GM19328 (cell line): Measurements from ENCODE around the gene TMEM9.

ENCODE experiments used
- ATAC-seq: cut with Tn5 transposase; IDR thresholded peaks from one replicate; pipeline ENCODE4 v1.9.1; 2021; ENCODE audit warnings: mild to moderate bottlenecking, moderate library complexity; ENCODE audit not compliant: unreplicated experiment

Gene TMEM9

DNA sequence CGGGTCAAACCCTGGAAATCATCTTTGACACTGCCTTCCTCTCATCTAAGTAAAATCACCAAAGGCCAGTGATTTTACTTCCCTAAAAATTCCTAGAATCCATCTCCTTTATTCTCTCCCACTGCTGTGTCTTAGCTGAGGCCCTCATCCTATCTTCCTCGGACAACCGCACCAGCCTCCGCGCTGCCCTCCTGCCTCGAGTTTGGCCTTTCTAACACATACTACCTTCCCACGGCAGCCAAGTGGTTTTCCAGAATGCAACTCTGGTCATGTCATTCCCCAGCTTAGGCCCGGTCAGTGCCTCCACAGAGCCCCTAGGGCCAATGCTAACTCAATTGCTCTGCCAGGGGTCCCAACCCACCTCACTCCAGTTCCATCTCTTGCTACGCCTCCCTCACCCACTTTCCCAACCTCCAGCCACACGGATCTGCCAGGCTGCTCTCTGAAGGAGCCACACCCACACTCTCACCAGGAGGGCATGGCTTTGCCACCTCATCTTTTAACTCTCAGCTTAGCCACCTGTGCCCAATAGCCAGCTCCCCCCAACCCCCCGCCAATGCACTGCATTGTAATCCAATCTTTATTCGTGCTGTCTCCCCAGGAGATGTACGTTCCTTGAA, 6.8 kb downstream of the TMEM9 start:
- ATAC-seq, result no peak

DNA sequence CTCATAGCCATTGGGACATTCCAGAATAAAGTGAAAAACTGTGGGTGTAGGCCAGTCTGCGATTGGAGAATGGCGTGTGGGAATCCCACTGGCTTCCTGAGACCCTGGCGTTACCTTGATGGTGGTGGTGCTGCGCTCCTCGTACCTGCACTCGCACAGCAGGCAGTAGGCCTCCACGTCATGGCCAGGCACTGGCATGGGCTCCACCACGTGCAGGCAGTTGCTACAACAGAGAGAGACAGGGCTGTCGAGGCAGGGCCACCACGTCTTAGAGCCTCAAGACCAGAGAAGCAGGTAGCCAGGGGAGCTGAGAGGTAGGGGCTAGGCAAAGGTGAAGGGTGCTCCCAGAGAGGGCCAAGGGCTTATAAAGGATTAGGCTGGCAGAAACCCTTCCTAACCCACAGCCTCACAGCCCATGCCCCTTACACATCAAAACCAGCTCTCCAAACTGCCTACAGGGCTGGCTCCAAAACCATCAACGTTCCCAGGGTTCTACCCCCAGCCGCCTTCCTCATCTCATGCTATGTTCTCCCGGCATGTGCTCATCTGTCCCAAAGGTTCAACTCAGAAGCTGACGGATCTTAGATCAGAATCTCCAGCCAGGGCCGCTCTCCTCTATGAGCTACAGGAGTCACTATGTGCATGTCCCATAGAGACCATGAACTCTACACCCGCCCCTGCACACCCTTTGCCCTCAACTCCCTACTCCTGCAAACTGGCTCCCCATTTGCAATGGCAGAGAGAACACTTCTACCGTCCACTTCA, 7.5 kb downstream of the TMEM9 start:
- ATAC-seq, result no peak

DNA sequence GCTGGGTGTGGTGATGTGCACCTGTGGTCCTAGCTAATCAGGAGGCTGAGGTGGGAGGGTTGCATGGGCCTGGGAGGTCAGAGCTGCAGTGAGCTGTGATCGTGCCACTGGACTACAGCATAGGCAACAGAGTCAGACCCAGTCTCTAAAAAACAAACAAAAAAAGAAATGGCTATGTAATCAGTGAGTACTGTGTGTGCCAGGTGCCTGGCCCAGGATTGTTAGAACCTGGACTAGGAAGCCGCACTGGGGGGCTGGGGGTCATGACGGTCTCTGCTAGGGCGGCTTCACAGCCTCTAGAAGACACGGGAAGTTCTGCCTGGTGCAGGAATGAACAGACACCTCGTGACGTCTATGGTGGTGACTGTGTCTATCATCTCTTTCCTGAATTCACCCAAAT, 8.5 kb downstream of the TMEM9 start:
- ATAC-seq, result no peak

DNA sequence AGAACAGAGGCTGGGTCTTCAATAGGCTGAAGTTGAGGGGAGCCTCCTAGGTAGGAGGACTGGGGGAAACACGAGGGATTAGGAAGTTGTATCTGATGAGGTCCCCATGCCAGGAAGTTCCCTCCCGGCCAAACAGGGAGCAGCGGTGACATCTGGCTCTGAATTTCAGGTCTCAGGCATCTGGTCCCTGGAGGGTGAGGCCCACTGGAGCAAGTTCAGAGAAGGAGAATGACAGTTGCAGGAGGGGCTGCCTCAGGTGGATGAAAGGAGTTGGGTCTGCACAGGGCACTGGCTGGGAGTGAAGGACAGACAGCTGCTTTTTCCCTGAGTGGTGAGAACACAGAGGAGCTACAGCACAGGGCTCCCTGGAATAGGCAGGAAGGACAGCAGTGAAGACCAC, 9.1 kb downstream of the TMEM9 start:
- ATAC-seq, result no peak

DNA sequence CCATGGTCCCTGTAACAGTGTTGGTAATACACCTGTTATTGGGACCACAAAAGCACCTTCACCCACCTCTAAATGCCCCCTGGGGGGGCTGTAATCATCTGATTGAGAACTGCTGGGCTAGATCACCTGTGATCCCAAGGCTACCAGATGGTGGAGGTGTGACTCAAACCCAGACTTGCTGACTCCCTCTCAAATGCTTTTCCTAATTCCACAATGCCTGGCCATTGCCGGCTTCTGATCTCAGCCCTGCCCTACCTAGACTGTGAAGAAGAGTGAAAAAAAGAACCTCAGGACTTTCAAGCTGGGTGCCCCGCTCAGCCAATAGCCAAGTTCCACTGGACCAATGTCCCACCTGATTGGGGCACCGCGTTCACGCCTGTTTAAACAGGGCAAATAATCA, 9.6 kb downstream of the TMEM9 start:
- no peak for ATAC-seq

DNA sequence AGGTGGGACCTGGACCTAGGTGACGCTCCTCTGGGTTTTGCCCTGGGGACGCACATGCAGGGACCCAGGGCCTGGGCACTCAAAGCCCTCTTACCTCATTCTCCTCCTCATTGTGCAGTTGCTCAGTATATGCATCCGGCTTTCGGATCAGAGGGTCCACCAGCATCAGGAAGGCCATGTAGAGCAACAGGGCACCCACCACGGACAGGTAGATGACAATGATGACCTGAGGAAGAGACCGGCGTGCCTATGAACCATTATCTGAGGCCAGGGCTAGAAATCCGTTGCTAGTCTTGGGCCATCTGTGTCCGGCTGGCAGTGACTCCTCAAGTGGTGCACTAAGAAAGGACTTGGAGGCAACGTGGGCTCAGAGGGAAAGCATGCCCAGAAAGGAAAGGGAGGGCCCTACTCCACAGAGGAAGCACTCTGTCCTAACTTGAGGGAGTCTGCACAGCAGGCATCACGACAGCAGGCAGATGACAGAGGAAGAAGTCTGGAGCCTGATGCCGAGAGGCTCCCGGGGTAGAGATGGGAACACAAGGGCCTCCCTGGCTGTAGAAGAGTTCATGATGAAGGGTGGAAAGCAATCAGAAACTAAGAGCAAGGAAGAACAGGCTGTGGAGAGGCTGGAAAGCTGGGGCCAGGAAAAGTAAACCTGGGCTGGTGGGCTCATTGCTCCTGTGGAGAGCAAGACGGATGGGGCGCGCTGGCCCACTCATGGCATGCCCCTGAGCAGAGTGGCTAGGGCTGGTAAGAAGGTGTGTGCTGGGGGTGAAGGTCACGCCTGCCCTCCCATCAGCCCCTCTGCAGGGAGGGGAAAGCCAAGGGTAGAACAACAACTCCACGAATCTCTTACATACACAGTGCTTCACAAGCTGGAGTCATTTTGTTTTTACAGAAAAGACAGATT, 10.3 kb downstream of the TMEM9 start:
- ATAC-seq, result no peak

DNA sequence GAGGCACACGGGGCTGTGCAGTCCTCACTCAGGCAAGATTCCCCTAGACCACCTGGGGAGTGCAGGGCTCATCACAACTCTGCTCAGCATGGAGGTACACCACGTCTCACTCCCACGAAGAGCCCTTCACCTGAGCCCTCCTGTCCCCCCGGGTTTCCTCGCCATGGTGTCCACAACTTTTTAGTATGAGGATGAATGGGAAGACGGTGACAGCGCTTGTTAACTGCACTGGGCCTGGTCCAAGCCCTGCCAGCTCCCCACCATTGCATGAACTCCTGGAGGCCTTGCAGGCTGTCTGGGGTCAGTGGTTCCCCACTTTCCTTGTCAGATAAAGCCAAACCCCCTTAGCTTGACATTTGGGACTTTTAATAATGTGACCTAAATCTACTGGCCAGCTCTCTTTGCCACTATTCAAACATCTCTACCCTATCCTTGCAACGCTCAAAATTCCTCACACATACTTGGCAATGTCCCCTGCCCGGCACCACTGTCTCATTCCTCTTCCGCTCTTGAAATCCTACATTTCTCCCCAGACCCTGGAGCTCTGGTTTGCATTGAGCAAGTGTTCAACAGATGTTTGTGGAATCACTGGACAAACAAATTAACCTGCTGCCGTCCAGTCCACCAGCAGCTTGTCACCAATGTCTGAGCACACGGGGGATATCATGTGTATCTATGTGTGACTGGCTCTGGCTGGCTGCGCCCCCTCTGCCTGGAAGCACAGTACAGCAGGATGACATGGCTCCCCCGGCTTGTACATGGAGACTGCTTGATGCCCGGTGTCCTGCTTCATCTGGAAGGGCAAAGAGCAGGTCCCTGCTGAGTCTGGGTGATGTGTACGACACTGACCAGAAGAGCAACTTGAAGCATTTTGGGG, 11.2 kb downstream of the TMEM9 start:
- no peak for ATAC-seq

DNA sequence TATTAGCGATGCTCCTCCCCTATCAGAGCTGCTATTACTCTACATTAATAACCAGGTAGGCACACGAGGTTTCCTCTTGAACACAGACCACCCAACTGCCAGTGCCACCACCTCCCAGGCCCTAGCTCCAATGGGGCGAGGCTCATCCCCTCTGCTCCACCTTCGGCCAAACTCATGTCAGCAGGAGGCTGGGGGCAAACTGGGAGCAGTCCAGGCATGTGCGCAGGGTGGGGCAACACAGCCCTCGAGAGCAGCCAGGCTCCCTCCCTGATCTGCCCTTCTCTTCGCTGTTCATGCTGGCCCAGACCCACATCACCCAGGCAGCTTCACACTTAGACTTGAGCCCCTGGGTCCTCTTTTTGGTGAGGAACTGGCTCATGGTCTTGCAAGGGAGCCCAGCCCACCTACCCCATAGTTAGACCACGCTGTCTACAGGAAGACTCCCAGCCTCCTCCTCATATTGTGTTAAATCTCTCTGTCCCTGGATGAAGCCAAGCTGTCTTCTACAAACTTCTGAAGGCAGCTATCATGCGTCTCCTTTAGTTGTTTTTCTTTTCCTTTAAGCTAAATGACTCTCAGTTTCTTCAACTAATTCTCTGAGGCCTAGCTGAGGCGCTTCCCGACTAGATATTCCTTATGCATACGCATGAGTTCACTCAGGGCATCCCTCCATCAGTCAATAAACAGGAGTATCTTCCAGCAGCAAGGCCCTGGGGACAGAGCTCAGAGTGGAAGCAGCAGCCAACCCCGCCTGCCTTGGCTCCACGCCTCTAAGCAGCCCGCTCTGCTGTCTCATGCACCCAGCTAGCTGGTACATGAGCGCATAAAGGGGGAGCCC, 12.0 kb downstream of the TMEM9 start:
- no peak for ATAC-seq

DNA sequence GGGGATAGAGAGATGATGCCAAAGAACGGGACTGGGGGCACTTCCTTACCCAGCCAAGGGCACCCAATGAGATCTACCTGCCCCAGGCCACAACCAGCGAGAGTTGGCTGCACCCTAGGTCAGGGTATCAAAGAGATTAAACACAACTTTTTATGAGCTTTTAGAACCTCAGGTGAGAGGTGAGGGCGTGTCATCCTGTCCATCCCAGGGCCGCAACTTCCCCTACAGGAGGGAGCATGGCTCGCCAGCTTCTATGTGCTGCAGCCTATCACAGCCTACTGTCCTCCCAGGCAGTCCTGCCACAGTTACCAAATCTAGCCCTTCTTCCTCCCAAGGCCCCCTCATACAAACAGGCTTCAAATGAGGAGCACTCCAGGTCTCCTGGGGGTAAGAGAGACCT, 12.9 kb downstream of the TMEM9 start:
- no peak for ATAC-seq

DNA sequence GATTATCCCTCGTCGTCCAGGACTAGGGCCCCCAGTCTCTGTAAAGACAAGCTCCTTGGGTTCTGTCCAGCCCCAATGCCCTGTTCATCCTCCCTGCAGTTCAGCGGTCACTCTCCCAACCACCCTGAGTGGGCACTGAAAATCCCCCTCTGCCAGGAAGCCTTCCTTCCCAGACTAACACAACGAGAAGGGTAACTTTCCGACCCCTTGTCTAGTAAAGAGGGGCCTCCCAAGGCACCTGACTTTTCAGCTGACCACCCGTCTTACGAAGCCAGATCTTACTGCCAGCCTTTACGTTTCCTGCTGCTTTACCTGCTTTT, 13.4 kb downstream of the TMEM9 start:
- no peak for ATAC-seq

DNA sequence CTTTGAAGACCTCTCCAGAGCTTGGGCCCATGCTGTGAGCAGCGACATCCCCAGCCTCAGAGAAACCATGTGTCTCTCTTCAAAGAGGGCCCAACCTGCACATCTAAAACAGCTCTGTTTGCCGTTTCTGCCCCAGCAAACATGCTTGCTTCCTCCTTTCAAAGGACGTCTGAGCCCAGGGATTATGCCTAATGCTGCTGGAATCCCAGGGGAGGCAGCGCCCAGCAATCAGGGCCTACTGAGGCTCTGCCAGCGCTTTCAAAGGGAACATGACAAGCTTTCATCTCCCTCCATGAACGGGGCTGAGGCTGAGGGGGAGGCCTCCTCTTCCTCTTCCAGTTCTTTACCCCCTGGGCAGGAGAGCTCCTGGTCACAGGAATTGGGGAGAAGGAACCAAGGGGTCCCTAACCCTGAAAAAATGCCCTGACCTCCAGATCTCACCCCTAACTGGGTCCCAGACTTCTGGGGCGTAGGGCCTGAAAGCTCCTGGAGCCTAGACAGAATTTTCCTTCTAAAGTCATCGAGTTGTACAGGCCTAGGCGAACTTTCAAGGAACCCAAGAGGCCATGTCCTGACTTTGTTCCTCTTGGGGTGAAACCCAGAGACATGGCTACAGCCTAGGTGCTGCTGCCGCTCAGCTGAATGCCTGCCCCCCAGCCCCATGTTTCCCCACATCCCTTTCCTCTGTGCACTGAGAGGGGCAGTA, 13.9 kb downstream of the TMEM9 start:
- ATAC-seq, result no peak

DNA sequence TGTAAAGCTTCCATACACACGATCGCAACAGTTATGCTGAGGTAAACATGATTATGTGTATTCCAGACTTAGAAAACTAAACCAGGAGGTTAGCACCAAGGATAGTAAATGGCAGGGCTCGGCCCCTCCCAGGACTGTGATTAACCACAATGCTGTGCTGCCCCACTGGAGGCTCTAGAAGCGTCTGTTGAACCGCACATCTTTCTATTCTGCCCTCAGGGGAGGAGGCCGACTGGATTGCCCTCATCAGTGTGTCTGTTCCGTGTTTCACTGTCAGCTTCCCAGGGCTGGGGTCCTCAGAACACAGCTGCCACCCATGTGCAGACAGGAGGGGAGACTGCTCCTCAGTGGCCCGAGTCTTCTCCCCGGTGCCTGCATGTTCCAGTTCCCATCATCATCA, 14.5 kb downstream of the TMEM9 start:
- no peak for ATAC-seq

DNA sequence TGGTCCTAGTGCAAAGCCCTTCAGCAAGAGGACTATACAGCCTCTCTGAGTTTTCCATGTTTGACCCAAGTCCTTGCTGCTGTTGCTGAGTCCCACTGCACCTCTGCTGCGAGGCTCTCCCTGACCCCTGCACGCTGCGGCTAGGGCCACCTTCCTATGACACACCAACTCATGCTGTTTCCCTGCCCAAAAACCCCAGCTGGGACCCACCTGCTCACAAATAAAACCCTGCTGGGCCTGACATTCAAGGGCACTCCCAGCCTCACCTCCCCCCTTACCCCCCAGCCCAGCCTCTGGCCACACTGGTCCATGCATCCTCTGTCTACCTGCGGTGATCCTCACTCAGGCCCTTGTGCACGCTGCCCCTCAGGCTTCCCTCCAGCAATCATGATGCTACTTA, 15.0 kb downstream of the TMEM9 start:
- ATAC-seq, result no peak

DNA sequence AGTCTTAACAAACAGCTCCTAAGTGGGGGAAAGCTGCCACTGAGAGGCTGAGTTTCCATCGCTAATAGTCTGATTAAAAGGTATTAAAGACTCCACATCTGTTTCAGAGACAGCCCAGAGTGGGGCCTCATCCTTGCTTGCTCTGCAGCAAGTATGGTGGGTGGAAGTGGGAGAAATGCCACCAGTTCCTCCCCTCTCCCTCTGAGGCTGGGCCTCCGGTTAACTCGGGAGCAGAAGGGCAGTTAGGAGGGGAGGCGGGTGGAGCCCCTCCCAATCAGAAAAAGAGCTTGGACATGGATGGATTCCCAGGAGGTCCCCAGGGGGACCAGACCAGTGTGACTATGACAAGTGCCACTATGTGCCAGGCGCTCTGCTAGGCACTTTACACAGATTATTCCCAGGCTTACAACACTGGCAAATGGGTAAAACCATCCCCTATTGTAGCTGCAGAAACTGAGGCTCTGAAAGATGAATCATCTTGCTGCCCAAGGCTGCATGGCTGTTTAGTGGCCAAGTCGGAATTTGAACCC, 15.9 kb downstream of the TMEM9 start:
- no peak for ATAC-seq

DNA sequence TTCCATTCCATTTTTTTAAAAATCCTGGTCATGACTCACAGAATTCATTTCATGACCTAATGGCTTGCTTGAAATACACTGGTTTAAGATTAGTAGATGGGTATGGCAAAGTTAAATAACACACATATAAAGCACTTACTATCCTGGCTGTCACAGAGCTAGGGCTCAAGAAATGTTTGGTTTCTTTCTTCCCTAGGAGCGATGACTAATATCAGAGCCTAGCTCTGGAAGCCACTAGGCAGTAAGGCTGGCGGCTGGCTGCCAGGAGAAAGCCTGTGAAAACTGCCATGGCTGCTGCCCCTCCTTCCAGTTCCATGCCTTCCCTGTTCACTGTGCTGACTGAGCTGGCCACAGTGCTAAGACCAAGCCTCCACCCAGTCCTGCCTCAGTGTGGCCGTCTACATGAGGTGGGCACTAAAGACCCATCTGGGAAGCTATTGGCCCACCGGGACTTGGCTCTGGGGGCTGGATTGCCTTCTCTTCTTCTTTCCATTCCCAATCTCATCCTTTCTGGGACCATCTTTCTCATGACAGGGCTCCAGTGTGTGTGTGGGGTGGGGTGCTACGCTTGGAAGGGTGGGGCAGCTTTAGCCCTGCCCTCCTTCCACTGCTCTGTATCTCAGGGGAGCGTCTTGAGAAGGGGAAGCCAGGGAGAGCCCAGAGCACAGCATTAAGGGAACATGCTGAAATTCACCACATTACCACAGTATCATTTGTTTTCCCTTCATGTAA, 16.5 kb downstream of the TMEM9 start:
- ATAC-seq, result no peak

DNA sequence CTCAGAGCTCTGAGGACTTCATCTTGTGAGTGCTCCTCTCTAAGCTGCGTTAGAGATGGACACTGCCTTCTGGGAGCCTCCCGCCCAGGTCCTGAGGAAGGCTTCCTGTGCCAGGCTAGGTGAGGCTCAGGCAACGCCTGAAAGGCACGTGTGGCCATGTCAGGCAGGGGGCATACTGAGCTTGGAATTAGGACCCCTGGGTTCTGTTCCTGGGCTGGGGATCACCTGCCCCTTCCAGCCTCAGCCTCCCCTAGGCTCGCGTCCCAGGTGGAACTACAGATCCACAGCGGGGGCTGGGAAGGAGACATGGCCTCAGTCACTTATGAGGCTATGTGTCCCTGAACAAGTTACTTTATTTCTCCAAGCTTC, 17.3 kb downstream of the TMEM9 start:
- ATAC-seq, result no peak

DNA sequence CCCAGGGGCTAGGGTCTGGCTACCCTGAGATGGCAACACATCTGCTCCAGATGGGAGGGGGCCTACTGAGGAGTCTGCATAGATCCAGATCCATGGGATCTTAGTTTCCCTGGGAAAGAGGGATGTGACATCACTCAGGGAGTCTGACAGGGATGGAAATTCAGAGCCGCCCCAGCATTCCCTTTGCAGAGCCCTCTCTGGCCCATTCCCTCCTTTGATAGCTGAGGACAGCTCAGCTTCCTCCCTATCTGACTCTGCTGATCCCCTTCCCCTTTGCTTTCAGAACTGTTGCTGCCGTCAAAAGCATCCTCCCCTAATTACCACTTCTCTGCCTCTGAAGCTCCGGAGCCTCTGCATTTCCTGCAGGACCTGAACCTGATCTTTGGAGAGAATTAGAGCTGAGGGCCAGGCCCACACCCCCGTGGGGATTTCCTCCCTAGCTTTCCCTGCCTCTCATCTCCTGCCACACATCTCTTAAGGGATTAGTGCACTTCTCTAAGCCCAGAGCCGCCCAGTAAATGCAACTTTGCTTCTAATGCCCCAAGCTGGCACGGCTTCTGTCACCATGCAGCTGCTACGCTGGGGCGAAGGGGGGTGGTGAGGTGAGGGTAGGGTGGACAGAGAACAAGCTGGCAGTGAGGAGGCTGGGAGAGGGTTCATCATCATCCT, 17.8 kb downstream of the TMEM9 start:
- ATAC-seq, result no peak

DNA sequence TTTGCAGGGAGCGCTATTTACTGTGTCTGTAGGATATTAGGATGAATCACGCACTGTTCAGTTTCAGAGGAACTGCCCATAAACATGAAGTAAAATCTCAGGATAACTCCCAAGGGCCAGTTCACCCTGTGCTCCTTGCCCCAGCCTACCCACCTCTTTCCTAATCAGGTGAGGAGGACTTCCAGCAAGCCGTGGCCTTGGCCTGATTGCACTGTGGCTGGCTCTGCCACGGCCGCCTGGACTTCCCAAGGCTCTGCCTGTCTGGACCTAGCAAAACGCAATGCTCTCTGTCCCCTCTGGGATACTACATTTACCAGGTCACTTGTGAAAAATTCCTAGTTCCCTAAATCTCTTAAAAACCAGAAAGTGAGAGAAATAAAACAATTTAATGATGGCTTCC, 19.9 kb downstream of the TMEM9 start:
- ATAC-seq, result no peak
